Trophoblast cell (in vitro differentiated cells and primary cell): ENCODE data around the gene AEBP1.

Experiments
- DNase-seq, 2 donors: peaks; one replicate each; pipeline ENCODE4 v3.0.0-alpha.2; 2016
- H2AFZ ChIP-seq: 2 replicates; pipeline ENCODE4 v1.6.1; 2013; ENCODE audit warnings: low read length, moderate library complexity, mild to moderate bottlenecking; ENCODE audit not compliant: insufficient read depth, poor library complexity
- H2AK5ac ChIP-seq: 2 replicates; pipeline ENCODE4 v1.6.1; 2013; ENCODE audit warnings: mild to moderate bottlenecking, low read length
- H2BK120ac ChIP-seq: 2 replicates; pipeline ENCODE4 v1.6.1; 2013; ENCODE audit warnings: low read length, mild to moderate bottlenecking, moderate library complexity; ENCODE audit not compliant: insufficient read depth, poor library complexity
- H2BK12ac ChIP-seq: 2 replicates; pipeline ENCODE4 v1.6.1; 2013; ENCODE audit warnings: mild to moderate bottlenecking, low read length, moderate library complexity
- H2BK5ac ChIP-seq: 2 replicates; pipeline ENCODE4 v1.6.1; 2013; ENCODE audit warnings: low read length, low read depth, moderate library complexity, mild to moderate bottlenecking; ENCODE audit not compliant: poor library complexity
- H3K14ac ChIP-seq: 2 replicates; pipeline ENCODE4 v1.6.1; 2013; ENCODE audit warnings: mild to moderate bottlenecking, low read length
- H3K18ac ChIP-seq: 2 replicates; pipeline ENCODE4 v1.6.1; 2013; ENCODE audit warnings: mild to moderate bottlenecking, low read length
- H3K23ac ChIP-seq: 2 replicates; pipeline ENCODE4 v1.6.1; 2013; ENCODE audit warnings: low read length
- H3K27ac ChIP-seq: 2 replicates; pipeline ENCODE4 v1.5.1; 2013; ENCODE audit warnings: low read depth, mild to moderate bottlenecking, inconsistent platforms, low read length, moderate library complexity
- H3K27me3 ChIP-seq: 2 replicates; pipeline ENCODE4 v1.6.1; 2013; ENCODE audit warnings: inconsistent platforms, mild to moderate bottlenecking, low read length, moderate library complexity; ENCODE audit not compliant: insufficient read depth
- H3K36me3 ChIP-seq, 2 experiments: 1 replicate in 1 of 2; 2 replicates in 1 of 2; pipeline ENCODE4 v1.6.1; 2013; ENCODE audit warnings: low read length in 2 of 2, mild to moderate bottlenecking in 2 of 2, moderate library complexity in 1 of 2; ENCODE audit not compliant: insufficient read depth in 2 of 2, control insufficient read depth in 1 of 2
- H3K4ac ChIP-seq: 2 replicates; pipeline ENCODE4 v1.6.1; 2013; ENCODE audit warnings: low read depth, mild to moderate bottlenecking, low read length, moderate library complexity
- H3K4me1 ChIP-seq, 2 experiments: 1 replicate in 1 of 2; 2 replicates in 1 of 2; pipeline ENCODE4 v1.6.1; 2013; ENCODE audit warnings: low read length in 2 of 2, mild to moderate bottlenecking in 2 of 2, moderate library complexity in 1 of 2; ENCODE audit not compliant: insufficient read depth in 2 of 2, control insufficient read depth in 1 of 2
- H3K4me2 ChIP-seq: 2 replicates; pipeline ENCODE4 v1.6.1; 2013; ENCODE audit warnings: inconsistent platforms, mild to moderate bottlenecking, low read length, moderate library complexity
- H3K4me3 ChIP-seq: 2 replicates; pipeline ENCODE4 v1.5.1; 2013; ENCODE audit warnings: mild to moderate bottlenecking, low read depth, low read length, inconsistent platforms
- H3K79me1 ChIP-seq: one replicate; pipeline ENCODE4 v1.6.1; 2013; ENCODE audit warnings: low read length
- H3K79me2 ChIP-seq: 2 replicates; pipeline ENCODE4 v1.6.1; 2013; ENCODE audit warnings: low read length, mild to moderate bottlenecking; ENCODE audit not compliant: control insufficient read depth, insufficient read depth, poor library complexity
- H3K9ac ChIP-seq: 2 replicates; pipeline ENCODE4 v1.6.1; 2013; ENCODE audit warnings: mild to moderate bottlenecking, low read length
- H3K9me3 ChIP-seq: 2 replicates; pipeline ENCODE4 v1.6.1; 2013; ENCODE audit warnings: low read depth, mild to moderate bottlenecking, control low read depth, inconsistent platforms, low read length; ENCODE audit not compliant: insufficient read depth
- H4K12ac ChIP-seq: 2 replicates; pipeline ENCODE4 v1.6.1; 2013; ENCODE audit warnings: low read depth, mild to moderate bottlenecking, low read length, moderate library complexity
- H4K8ac ChIP-seq: 2 replicates; pipeline ENCODE4 v1.6.1; 2013; ENCODE audit warnings: low read depth, mild to moderate bottlenecking, low read length, moderate library complexity
- H4K91ac ChIP-seq: one replicate; pipeline ENCODE4 v1.6.1; 2013; ENCODE audit warnings: low read depth, mild to moderate bottlenecking, low read length, moderate library complexity
- whole genome bisulfite sequencing: extraction: QIAGEN DNeasy Blood & Tissue Kit; methylation state at CpG from one replicate; pipeline ENCODE4 v1.1.7; 2013; ENCODE audit warnings: missing lambda C conversion rate; ENCODE audit not compliant: insufficient read length, insufficient coverage; ENCODE audit errors: extremely low coverage; 5-methylcytosine and 5-hydroxymethylcytosine counted together

The AEBP1 gene

DNA sequence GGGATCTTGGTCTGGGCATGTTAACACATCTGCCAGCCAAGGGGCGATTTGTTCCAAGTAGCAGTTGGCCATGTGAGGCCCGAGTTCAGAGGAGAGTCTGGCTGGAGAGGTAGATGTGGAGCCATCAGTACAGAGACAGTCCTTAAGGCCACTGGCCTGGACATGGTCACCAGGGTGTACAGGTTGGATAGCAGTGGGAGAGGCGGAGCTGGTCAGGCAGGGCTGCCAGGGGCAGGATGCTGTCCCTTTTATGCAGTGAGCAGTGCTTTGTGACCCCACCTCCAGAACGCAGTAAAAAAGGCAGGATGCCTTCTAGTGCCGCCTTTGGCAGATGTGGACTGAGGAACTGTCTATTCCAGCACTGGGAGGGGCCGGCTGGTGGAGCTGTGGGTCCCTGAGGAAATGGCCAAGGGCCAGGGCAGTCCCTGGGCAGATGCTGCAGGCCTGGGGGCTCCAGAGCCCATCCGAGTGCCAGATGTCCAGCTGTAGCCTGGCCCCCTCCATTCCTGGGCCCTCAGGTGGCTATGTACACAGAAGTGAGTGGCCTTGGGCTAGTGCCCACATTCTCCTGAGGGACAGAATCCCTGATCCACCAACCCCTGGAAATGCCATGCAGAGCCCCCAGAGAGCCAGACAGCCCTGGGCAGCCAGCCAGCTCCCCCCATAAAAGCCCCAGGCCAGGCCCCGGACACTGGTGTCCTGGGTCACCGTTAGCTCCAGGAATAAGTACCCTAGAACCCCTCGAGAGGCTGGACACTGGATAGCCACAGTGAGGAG lies 54.1 kb downstream of the AEBP1 start:
- H2BK5ac ChIP-seq, result no peak overlapping the region
- no CpG with 5 or more reads among the region's 10 CpGs for WGBS

GRCh38 chr7:44158873-44159631 lies 54.9 kb downstream of the AEBP1 start:
- DNase-seq, result no peak
- no peak overlapping the region for H2BK12ac ChIP-seq
- H3K4me2 ChIP-seq, result no peak overlapping the region
- peaks cover 10% of the 10 kb centered on the region for H3K79me1 ChIP-seq
- no peak overlapping the region for H2BK120ac ChIP-seq
- H2BK5ac ChIP-seq, result no peak overlapping the region
- H2AK5ac ChIP-seq, result no peak overlapping the region
- no peak overlapping the region for H3K9ac ChIP-seq
- no peak overlapping the region for H3K18ac ChIP-seq
- H3K79me2 ChIP-seq, result no peaks in the 10 kb centered on the region
- no peak overlapping the region for H2AFZ ChIP-seq
- H4K8ac ChIP-seq, result no peak overlapping the region
- no peaks in the 10 kb centered on the region for H3K36me3 ChIP-seq
- WGBS, result no CpG with 5 or more reads among the region's 12 CpGs
- H3K23ac ChIP-seq, result no peak overlapping the region
- peaks cover 12 to 20% of the 10 kb centered on the region in 2 experiments for H3K4me1 ChIP-seq
- H3K4ac ChIP-seq, result no peak overlapping the region
- no peak overlapping the region for H3K27ac ChIP-seq
- H4K91ac ChIP-seq, result no peak overlapping the region
- H3K27me3 ChIP-seq, result no peaks in the 10 kb centered on the region
- peaks cover 4% of the 10 kb centered on the region for H3K9me3 ChIP-seq
- no peak overlapping the region for H3K4me3 ChIP-seq
- no peak overlapping the region for H4K12ac ChIP-seq
- H3K14ac ChIP-seq, result no peak overlapping the region

More for the DNA sequence above, 54.1 kb downstream of the AEBP1 start:
- Histone ChIP-seq H4K91ac (no peak overlapping the region), H2AFZ (no peak overlapping the region), H3K4ac (no peak overlapping the region), H3K79me1 (peaks cover 10% of the 10 kb centered on the region), H3K9ac (no peak overlapping the region), H2AK5ac (no peak overlapping the region), H2BK12ac (no peak overlapping the region), H3K23ac (no peak overlapping the region), H3K4me3 (no peak overlapping the region), H3K14ac (no peak overlapping the region), H3K18ac (no peak overlapping the region), H3K4me2 (no peak overlapping the region), H3K27ac (no peak overlapping the region), H3K79me2 (no peaks in the 10 kb centered on the region), H4K12ac (no peak overlapping the region), H2BK120ac (no peak overlapping the region), H3K9me3 (peaks cover 5% of the 10 kb centered on the region), H3K36me3 (no peaks in the 10 kb centered on the region), H3K4me1 (peaks cover 12 to 16% of the 10 kb centered on the region in 2 experiments), H4K8ac (no peak overlapping the region), H3K27me3 (no peaks in the 10 kb centered on the region)
- no peak for DNase-seq

GRCh38 chr7:44159824-44160630 lies 55.9 kb downstream of the AEBP1 start:
- H3K14ac ChIP-seq, result no peak overlapping the region

DNA sequence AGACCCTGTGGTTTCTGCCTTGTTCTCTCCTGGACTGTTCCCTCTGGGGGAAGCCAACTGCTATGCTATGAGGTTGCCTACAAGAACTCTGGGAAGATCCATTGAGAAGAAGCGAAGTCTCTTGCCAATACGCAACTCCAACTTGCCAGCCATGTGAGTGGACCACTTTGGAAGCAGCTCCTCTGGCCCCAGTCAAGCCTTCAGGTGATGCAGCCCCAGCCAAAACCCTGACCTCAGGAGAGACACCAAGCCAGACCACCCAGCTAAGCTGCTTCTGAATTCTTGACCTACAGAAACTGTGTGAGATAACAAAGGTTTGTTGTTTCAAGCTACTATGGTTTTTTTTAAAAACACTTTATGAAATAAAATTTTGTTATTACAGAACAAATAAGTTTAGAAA lies 57.2 kb downstream of the AEBP1 start:
- peaks cover 4% of the 10 kb centered on the region for H3K9me3 ChIP-seq
- no peak overlapping the region for H2BK120ac ChIP-seq
- no peaks in the 10 kb centered on the region for H3K36me3 ChIP-seq
- no peak overlapping the region for H3K4ac ChIP-seq
- no peak overlapping the region for H3K4me3 ChIP-seq
- H3K4me2 ChIP-seq, result no peak overlapping the region
- no peak overlapping the region for H3K23ac ChIP-seq
- no peak overlapping the region for H4K91ac ChIP-seq
- H3K79me1 ChIP-seq, result peaks cover 10% of the 10 kb centered on the region
- no peak overlapping the region for H3K14ac ChIP-seq
- H4K8ac ChIP-seq, result no peak overlapping the region
- H3K9ac ChIP-seq, result no peak overlapping the region
- no peak overlapping the region for H2BK5ac ChIP-seq
- H3K4me1 ChIP-seq, result peaks cover 10 to 15% of the 10 kb centered on the region in 2 experiments
- H4K12ac ChIP-seq, result no peak overlapping the region
- no peaks in the 10 kb centered on the region for H3K79me2 ChIP-seq
- no peak overlapping the region for H2AK5ac ChIP-seq
- no peak overlapping the region for H2AFZ ChIP-seq
- no CpG with 5 or more reads among the region's 2 CpGs for WGBS
- H3K27me3 ChIP-seq, result no peaks in the 10 kb centered on the region
- no peak overlapping the region for H3K27ac ChIP-seq
- no peak for DNase-seq
- no peak overlapping the region for H2BK12ac ChIP-seq
- H3K18ac ChIP-seq, result no peak overlapping the region

More at GRCh38 chr7:44159824-44160630, 55.9 kb downstream of the AEBP1 start:
- no peak overlapping the region for H3K27ac ChIP-seq
- H3K9ac ChIP-seq, result no peak overlapping the region
- no peak overlapping the region for H3K23ac ChIP-seq
- DNase-seq, result no peak
- no peak overlapping the region for H2BK12ac ChIP-seq
- no CpG with 5 or more reads among the region's 5 CpGs for WGBS
- H2AFZ ChIP-seq, result no peak overlapping the region
- H3K9me3 ChIP-seq, result peaks cover 4% of the 10 kb centered on the region
- no peak overlapping the region for H2BK5ac ChIP-seq
- no peak overlapping the region for H2AK5ac ChIP-seq
- no peak overlapping the region for H3K4me3 ChIP-seq
- no peaks in the 10 kb centered on the region for H3K36me3 ChIP-seq
- H4K12ac ChIP-seq, result no peak overlapping the region
- H3K79me1 ChIP-seq, result peaks cover 10% of the 10 kb centered on the region
- peaks cover 10 to 15% of the 10 kb centered on the region in 2 experiments for H3K4me1 ChIP-seq
- no peak overlapping the region for H4K91ac ChIP-seq
- H4K8ac ChIP-seq, result no peak overlapping the region
- no peaks in the 10 kb centered on the region for H3K79me2 ChIP-seq
- H3K27me3 ChIP-seq, result no peaks in the 10 kb centered on the region
- no peak overlapping the region for H3K18ac ChIP-seq
- H3K4me2 ChIP-seq, result no peak overlapping the region
- no peak overlapping the region for H2BK120ac ChIP-seq
- no peak overlapping the region for H3K4ac ChIP-seq
